Skeletal muscle tissue (tissue), 4 donors: ENCODE data around the gene PDGFD. TPM values are rescaled to one million over a fixed set of nuclear protein-coding genes. Genes with fewer than 3 reads are reported as not detected.

ENCODE experiments used
- H3K27ac ChIP-seq: one replicate; pipeline ENCODE4 v1.7.0; 2013; ENCODE audit warnings: mild to moderate bottlenecking, low read depth, low read length, inconsistent platforms
- H3K27me3 ChIP-seq, 3 donors: one replicate each; pipeline ENCODE4 v1.7.0; 2013; ENCODE audit warnings: low read length in 3 of 3; ENCODE audit not compliant: control insufficient read depth in 3 of 3, insufficient read depth in 3 of 3
- H3K36me3 ChIP-seq, 3 donors: one replicate each; pipeline ENCODE4 v1.7.0; 2013; ENCODE audit warnings: low read length in 3 of 3; ENCODE audit not compliant: control insufficient read depth in 3 of 3, insufficient read depth in 3 of 3
- H3K4me1 ChIP-seq, 3 donors: one replicate each; pipeline ENCODE4 v1.7.0; 2013; ENCODE audit warnings: low read length in 3 of 3, mild to moderate bottlenecking in 3 of 3; ENCODE audit not compliant: control insufficient read depth in 3 of 3, insufficient read depth in 3 of 3
- H3K4me3 ChIP-seq, 3 donors: one replicate each; pipeline ENCODE4 v1.7.0; 2013; ENCODE audit warnings: low read length in 3 of 3
- H3K9ac ChIP-seq, 3 donors: one replicate each; pipeline ENCODE4 v1.7.0; 2013; ENCODE audit warnings: low read length in 3 of 3, mild to moderate bottlenecking in 3 of 3, moderate library complexity in 2 of 3, low read depth in 1 of 3
- H3K9me3 ChIP-seq, 3 donors: one replicate each; pipeline ENCODE4 v1.7.0; 2013; ENCODE audit warnings: low read length in 3 of 3; ENCODE audit not compliant: control insufficient read depth in 3 of 3
- total RNA-seq: library from RNA; depleted of rRNA; stranded (reverse); fragments of >200 nt; gene quantifications from one replicate; pipeline ENCODE4 v1.2.3, GENCODE V29; 2014
- donor health status: Osteomylitis.

PDGFD gene
- total RNA-seq, 1 donor from 2014 or later: 24.0 TPM

- H3K4me3 ChIP-seq: no peak overlapping the region
- H3K27ac ChIP-seq: no peak overlapping the region
- H3K9me3 ChIP-seq: peaks cover 0 to 4% (median 0%) of the 10 kb centered on the region in 3 donors
- no peaks in the 10 kb centered on the region for H3K36me3 ChIP-seq
- H3K27me3 ChIP-seq: no peaks in the 10 kb centered on the region
- H3K4me1 ChIP-seq: no peaks in the 10 kb centered on the region
- no peak overlapping the region for H3K9ac ChIP-seq
Measured at GRCh38 chr11:103910721-103911120, 253.2 kb downstream of the PDGFD start.

DNA sequence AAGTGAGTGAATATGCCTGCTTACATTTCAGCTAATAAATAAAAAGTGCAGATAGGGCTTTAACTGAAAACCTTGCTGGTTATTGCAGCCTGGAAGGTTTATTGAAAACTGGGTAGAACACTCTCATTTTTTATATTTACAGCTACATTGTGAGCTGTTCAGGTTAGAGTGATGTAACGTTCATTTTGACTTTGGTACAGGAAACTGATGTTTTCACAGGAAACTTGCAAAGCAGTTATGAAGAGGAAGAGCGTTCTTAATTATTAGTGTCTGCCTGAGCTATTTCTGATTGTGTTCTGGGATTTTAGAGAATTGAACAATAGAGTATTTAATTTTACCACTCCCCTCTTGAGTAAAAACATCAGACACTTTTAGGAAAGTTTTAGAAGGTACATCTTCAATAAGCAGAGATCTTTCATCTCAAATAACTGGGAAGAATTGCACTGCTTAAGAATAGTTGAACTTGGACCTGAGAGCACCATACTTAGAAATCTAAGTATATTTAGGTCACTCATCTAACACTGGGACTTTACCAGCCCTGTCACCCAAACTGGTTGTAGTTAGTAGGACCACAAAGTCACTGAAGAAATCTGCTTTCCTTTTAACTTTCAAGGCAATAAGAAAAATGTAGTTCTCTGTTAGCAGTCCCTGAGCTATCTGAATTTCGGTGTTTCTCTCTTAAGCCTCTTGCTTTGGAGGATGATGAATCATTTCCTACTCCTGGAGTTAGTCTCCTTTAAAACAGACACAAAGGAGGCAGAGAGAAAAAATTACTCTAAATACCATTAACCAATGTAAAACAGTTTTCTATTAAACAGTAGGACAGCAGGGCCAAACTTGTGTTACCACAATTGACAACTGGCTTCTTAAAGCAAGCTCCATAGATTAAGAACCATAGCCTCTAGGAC, 256.1 kb downstream of the PDGFD start:
- Histone ChIP-seq H3K27ac (peak overlapping the region; percentile 32), H3K4me1 (no peaks in the 10 kb centered on the region), H3K36me3 (no peaks in the 10 kb centered on the region), H3K4me3 (no peak overlapping the region), H3K27me3 (no peaks in the 10 kb centered on the region), H3K9ac (no peak overlapping the region), H3K9me3 (no peaks in the 10 kb centered on the region)

DNA sequence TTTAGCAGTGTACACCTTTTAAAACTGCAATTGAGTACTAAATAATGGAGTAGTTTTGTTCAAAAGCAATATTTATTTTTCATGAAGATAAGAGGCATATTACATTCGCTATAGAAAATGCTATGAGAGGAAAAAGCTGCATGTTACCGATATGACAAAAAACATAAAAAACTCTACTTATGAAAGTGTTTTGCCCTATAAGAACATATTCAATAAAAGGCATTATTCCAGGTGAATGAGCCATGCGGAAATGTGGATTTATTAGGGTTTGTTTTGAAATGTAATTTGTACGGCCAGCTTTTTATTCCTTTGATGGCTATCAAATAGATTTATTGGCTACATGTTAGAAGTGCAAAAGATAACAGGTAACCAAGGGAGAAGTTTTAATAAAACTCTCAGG, 256.8 kb downstream of the PDGFD start:
- no peaks in the 10 kb centered on the region for H3K9me3 ChIP-seq
- no peak overlapping the region for H3K27ac ChIP-seq
- no peak overlapping the region for H3K9ac ChIP-seq
- H3K36me3 ChIP-seq: no peaks in the 10 kb centered on the region
- no peaks in the 10 kb centered on the region for H3K27me3 ChIP-seq
- H3K4me1 ChIP-seq: no peaks in the 10 kb centered on the region
- H3K4me3 ChIP-seq: no peak overlapping the region

- no peak overlapping the region for H3K27ac ChIP-seq
- H3K9me3 ChIP-seq: no peaks in the 10 kb centered on the region
- H3K36me3 ChIP-seq: no peaks in the 10 kb centered on the region
- no peak overlapping the region for H3K9ac ChIP-seq
- no peaks in the 10 kb centered on the region for H3K27me3 ChIP-seq
- no peak overlapping the region for H3K4me3 ChIP-seq
- H3K4me1 ChIP-seq: no peaks in the 10 kb centered on the region
Measured at GRCh38 chr11:103906291-103906867, 257.6 kb downstream of the PDGFD start.

GRCh38 chr11:103904324-103904667, 259.7 kb downstream of the PDGFD start:
- Histone ChIP-seq H3K27me3 (no peaks in the 10 kb centered on the region), H3K36me3 (no peaks in the 10 kb centered on the region), H3K27ac (no peak overlapping the region), H3K4me1 (no peaks in the 10 kb centered on the region), H3K4me3 (no peak overlapping the region), H3K9ac (no peak overlapping the region), H3K9me3 (no peaks in the 10 kb centered on the region)

GRCh38 chr11:103903621-103904323, 260.2 kb downstream of the PDGFD start:
- no peaks in the 10 kb centered on the region for H3K36me3 ChIP-seq
- no peak overlapping the region for H3K27ac ChIP-seq
- H3K4me3 ChIP-seq: no peak overlapping the region
- no peaks in the 10 kb centered on the region for H3K27me3 ChIP-seq
- H3K9me3 ChIP-seq: no peaks in the 10 kb centered on the region
- H3K9ac ChIP-seq: no peak overlapping the region
- no peaks in the 10 kb centered on the region for H3K4me1 ChIP-seq

GRCh38 chr11:103902994-103903393, 261.0 kb downstream of the PDGFD start:
- no peaks in the 10 kb centered on the region for H3K9me3 ChIP-seq
- H3K4me3 ChIP-seq: no peak overlapping the region
- H3K27ac ChIP-seq: no peak overlapping the region
- no peak overlapping the region for H3K9ac ChIP-seq
- no peaks in the 10 kb centered on the region for H3K27me3 ChIP-seq
- H3K36me3 ChIP-seq: no peaks in the 10 kb centered on the region
- H3K4me1 ChIP-seq: no peaks in the 10 kb centered on the region

- no peaks in the 10 kb centered on the region for H3K9me3 ChIP-seq
- H3K4me1 ChIP-seq: no peaks in the 10 kb centered on the region
- H3K9ac ChIP-seq: no peak overlapping the region
- H3K27me3 ChIP-seq: no peaks in the 10 kb centered on the region
- no peak overlapping the region for H3K27ac ChIP-seq
- H3K4me3 ChIP-seq: no peak overlapping the region
- H3K36me3 ChIP-seq: no peaks in the 10 kb centered on the region
Measured at GRCh38 chr11:103901656-103902055, 262.3 kb downstream of the PDGFD start.

- Histone ChIP-seq H3K4me1 (no peaks in the 10 kb centered on the region), H3K4me3 (no peak overlapping the region), H3K27ac (no peak overlapping the region), H3K9ac (no peak overlapping the region), H3K27me3 (no peaks in the 10 kb centered on the region), H3K36me3 (no peaks in the 10 kb centered on the region), H3K9me3 (no peaks in the 10 kb centered on the region)
Measured at GRCh38 chr11:103898577-103899336, 265.2 kb downstream of the PDGFD start.
